ENCODE measurements around the gene HIVEP3.

The HIVEP3 gene

DNA sequence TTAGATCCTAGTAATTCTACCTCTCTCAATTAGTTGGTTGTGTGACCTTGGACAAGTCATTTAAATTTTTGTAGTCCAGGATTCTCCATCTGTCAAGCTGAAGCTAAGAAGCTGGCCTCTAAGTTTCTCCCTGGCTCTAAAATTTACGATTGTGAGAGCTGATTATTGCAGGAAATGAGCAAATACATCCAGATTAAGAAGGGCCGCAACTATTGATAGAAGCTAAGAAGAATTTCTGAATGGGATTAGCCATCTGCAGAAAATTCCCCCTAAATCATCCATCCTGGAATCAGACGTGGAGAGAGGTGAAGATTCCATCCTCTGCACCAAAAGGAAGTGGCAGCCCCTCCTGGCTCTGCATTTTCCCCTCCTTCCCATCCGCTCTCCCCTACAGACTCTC, 55.0 kb downstream of the HIVEP3 start:
- Histone ChIP-seq H3K4me2 (ENCODE audit: low read depth, low read length) (no peak overlapping the region), H3K4me3 (ENCODE audit: low read length) (no peak overlapping the region), H3K9me2 (replicated peaks; ENCODE audit: insufficient read depth, low read length) (no peaks in the 10 kb centered on the region), H3K9me3 (replicated peaks; ENCODE audit: insufficient read depth, low read length) (no peaks in the 10 kb centered on the region), H3K36me3 (replicated peaks; ENCODE audit: insufficient read depth, low read length) (no peaks in the 10 kb centered on the region), H3K9ac (ENCODE audit: low read length) (no peak overlapping the region), H3K79me2 (ENCODE audit: low read length) (no peaks in the 10 kb centered on the region), H2AFZ (ENCODE audit: low read length) (no peak overlapping the region), H4K20me1 (ENCODE audit: insufficient read depth, low read length) (no peaks in the 10 kb centered on the region), H3F3A (ENCODE audit: insufficient read depth, low read length) (peaks cover 6% of the 10 kb centered on the region; the same call in 1 of the 2 replicates), H3K4me1 (ENCODE audit: low read length) (peaks cover 10% of the 10 kb centered on the region), H3K27me3 (replicated peaks; ENCODE audit: insufficient read depth, low read length) (no peaks in the 10 kb centered on the region), H3K27ac (ENCODE audit: low read length) (no peak overlapping the region)
- TF ChIP-seq, protein P1, sequence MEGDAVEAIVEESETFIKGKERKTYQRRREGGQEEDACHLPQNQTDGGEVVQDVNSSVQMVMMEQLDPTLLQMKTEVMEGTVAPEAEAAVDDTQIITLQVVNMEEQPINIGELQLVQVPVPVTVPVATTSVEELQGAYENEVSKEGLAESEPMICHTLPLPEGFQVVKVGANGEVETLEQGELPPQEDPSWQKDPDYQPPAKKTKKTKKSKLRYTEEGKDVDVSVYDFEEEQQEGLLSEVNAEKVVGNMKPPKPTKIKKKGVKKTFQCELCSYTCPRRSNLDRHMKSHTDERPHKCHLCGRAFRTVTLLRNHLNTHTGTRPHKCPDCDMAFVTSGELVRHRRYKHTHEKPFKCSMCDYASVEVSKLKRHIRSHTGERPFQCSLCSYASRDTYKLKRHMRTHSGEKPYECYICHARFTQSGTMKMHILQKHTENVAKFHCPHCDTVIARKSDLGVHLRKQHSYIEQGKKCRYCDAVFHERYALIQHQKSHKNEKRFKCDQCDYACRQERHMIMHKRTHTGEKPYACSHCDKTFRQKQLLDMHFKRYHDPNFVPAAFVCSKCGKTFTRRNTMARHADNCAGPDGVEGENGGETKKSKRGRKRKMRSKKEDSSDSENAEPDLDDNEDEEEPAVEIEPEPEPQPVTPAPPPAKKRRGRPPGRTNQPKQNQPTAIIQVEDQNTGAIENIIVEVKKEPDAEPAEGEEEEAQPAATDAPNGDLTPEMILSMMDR (IDR thresholded peaks at IDR 0.05; ENCODE audit: low read length), result no peak
- TF ChIP-seq EZH2 (optimal IDR thresholded peaks at IDR 0.05; ENCODE audit: low read depth, low read length) (no peak), EZH2phosphoT487 (IDR thresholded peaks at IDR 0.05; ENCODE audit: low read length) (no peak)
- no peak for DNase-seq

- Histone ChIP-seq H3K4me3 (ENCODE audit: low read length) (no peak overlapping the region), H3K4me1 (ENCODE audit: low read length) (peaks cover 2% of the 10 kb centered on the region), H4K20me1 (ENCODE audit: insufficient read depth, low read length) (no peaks in the 10 kb centered on the region), H2AFZ (ENCODE audit: low read length) (no peak overlapping the region), H3K27ac (ENCODE audit: low read length) (no peak overlapping the region), H3K36me3 (replicated peaks; ENCODE audit: insufficient read depth, low read length) (no peaks in the 10 kb centered on the region), H3K9me2 (replicated peaks; ENCODE audit: insufficient read depth, low read length) (no peaks in the 10 kb centered on the region), H3K79me2 (ENCODE audit: low read length) (no peaks in the 10 kb centered on the region), H3K9me3 (replicated peaks; ENCODE audit: insufficient read depth, low read length) (no peaks in the 10 kb centered on the region), H3F3A (ENCODE audit: insufficient read depth, low read length) (no peaks in the 10 kb centered on the region), H3K4me2 (ENCODE audit: low read depth, low read length) (no peak overlapping the region), H3K9ac (ENCODE audit: low read length) (no peak overlapping the region), H3K27me3 (replicated peaks; ENCODE audit: insufficient read depth, low read length) (no peaks in the 10 kb centered on the region)
- no peak for TF ChIP-seq EZH2phosphoT487 (IDR thresholded peaks at IDR 0.05; ENCODE audit: low read length)
- TF ChIP-seq EZH2 (optimal IDR thresholded peaks at IDR 0.05; ENCODE audit: low read depth, low read length), result no peak
- TF ChIP-seq, protein P1 (IDR thresholded peaks at IDR 0.05; ENCODE audit: low read length), result no peak
- DNase-seq, result no peak
Observed at GRCh38 chr1:41862384-41863221, 56.1 kb downstream of the HIVEP3 start.

DNA sequence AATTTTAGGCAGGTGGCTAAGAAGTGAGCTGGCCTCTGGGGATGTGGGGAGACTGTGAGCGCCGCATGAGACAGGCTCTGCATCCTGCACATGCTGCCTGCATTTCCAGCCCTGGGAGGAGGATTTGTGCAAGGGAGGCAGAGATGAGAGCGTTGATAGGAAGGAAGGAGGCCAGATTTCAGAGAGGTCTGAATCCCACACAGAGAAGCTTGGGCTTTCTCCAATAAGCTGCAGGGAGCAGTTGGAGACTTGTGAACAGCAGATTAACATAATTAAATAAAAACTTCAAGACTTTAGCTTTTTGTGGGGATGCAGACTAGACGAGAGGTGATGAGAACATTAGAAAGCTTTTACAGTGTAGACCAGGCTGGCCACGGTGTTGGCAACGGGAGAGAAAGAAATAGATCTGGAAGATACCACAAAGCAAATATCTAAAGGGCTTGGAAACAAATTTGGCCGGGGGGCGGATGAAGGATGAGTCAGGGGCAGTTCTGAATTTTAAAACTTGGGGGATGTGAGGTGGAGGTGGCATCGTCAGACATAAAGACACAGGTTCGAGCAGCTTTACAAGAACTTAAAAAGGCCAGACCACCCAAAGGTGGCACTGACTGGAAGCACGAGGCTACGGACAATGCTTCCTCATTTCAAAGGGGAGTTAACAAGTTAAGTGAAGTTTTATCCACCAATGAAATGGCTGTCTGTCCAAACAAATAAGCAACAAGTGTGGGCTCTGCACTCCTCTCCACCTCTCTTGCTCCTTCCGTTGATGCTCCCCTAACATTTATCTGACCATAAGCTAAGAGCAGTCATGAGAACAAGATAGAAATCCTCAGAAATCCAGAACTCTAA, 57.0 kb downstream of the HIVEP3 start:
- no peaks in the 10 kb centered on the region for H3K27me3 ChIP-seq (replicated peaks; ENCODE audit: insufficient read depth, low read length)
- no peak overlapping the region for H3K4me2 ChIP-seq (ENCODE audit: low read depth, low read length)
- H3K27ac ChIP-seq (ENCODE audit: low read length), result no peak overlapping the region
- TF ChIP-seq EZH2phosphoT487 (IDR thresholded peaks at IDR 0.05; ENCODE audit: low read length) (no peak), EZH2 (optimal IDR thresholded peaks at IDR 0.05; ENCODE audit: low read depth, low read length) (no peak)
- TF ChIP-seq, protein P1 (IDR thresholded peaks at IDR 0.05; ENCODE audit: low read length), result no peak
- no peak overlapping the region for H3K4me3 ChIP-seq (ENCODE audit: low read length)
- H3K9me3 ChIP-seq (replicated peaks; ENCODE audit: insufficient read depth, low read length), result no peaks in the 10 kb centered on the region
- H3K9me2 ChIP-seq (replicated peaks; ENCODE audit: insufficient read depth, low read length), result no peaks in the 10 kb centered on the region
- no peaks in the 10 kb centered on the region for H3K36me3 ChIP-seq (replicated peaks; ENCODE audit: insufficient read depth, low read length)
- H3F3A ChIP-seq (ENCODE audit: insufficient read depth, low read length), result no peaks in the 10 kb centered on the region
- H3K4me1 ChIP-seq (ENCODE audit: low read length), result no peaks in the 10 kb centered on the region
- no peak overlapping the region for H3K9ac ChIP-seq (ENCODE audit: low read length)
- no peak overlapping the region for H2AFZ ChIP-seq (ENCODE audit: low read length)
- no peak for DNase-seq
- H4K20me1 ChIP-seq (ENCODE audit: insufficient read depth, low read length), result no peaks in the 10 kb centered on the region
- H3K79me2 ChIP-seq (ENCODE audit: low read length), result no peaks in the 10 kb centered on the region
